NCI-H774 (cell line): ENCODE measurements around the gene COL27A1.
"Not testable (repeated sequence)": the region's sequence is repeated elsewhere in the genome, so short reads cannot be mapped to it uniquely, and the experiment has no call there.

ENCODE experiments used
- DNase-seq: peaks from one replicate; lab custom pipeline; 2025; lab: John Stamatoyannopoulos, UW

COL27A1 gene

DNA sequence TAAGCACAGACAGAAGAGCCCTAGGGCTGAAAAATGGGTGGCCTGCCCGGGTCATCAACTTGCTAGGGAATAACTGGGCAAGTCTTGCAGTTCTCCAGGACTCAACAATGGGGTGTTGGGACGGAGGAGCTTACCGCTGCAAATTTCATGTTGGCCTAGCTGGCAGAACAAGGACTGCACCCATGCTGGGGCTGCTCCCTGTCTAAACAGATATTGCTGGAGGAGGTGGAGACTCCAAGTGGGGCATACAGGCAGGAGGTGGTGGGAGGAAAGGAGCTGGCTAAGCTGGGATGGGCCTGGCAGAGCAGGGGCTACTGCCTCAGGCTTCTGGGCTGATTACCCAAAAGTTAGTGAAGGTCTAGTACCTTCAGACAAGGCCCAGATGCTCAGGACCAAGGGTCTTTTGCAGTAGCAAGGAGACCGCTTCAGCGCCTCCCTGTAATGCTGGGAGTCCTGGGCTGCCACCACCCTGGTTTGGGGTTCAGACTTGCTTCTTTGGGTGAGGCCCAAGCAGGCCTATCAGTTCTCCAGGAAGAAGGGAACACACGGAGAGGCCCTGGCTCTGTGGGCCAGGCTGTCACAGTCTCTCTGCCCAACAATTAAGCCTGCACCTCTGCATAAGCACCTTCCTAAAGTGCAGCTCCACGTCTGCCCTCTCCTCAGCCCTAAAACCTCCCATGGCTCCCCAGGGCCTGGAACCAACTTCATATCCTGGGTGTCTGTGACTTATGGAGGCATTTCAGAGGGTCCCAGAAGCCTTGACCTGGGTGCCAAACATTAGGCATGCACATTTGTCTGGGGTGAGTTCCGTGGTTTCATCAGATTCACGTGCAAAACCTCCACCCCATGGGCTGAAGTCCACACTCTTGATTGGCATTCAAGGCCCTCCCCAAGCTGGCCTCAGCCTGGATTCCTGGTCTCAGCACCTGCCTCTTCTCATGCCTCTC, 32.0 kb upstream of the COL27A1 start:
- DNase-seq = no peak

- no peak for DNase-seq
Measured at GRCh38 chr9:114124138-114124537, 31.2 kb upstream of the COL27A1 start.

GRCh38 chr9:114124666-114125475, 30.5 kb upstream of the COL27A1 start:
- DNase-seq = no peak

DNA sequence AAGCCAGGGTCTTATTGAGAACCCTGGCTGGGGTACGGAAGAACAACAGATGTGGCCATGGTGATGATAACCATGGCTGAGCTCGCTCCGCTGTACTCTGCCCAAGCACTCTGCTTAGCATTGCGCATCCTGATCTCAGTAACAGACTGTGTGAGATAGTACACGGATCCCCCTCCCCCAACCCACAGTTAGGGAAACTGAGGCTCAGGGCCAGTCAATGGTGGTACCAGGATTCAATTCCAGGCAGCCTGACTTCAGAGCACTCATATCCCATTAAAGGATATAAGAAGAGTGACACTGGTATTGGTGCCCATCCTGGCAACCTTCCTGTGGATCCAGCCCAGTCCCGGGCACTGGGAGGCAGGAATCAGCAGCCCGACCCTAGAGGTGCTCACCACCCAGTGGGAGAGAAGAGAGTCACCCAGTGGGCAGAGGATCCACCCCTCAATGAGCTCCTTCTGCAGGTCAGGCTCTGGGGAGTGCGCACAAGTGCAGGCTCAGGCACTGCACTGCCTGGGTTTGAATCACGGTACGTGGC, 29.8 kb upstream of the COL27A1 start:
- DNase-seq = no peak

DNA sequence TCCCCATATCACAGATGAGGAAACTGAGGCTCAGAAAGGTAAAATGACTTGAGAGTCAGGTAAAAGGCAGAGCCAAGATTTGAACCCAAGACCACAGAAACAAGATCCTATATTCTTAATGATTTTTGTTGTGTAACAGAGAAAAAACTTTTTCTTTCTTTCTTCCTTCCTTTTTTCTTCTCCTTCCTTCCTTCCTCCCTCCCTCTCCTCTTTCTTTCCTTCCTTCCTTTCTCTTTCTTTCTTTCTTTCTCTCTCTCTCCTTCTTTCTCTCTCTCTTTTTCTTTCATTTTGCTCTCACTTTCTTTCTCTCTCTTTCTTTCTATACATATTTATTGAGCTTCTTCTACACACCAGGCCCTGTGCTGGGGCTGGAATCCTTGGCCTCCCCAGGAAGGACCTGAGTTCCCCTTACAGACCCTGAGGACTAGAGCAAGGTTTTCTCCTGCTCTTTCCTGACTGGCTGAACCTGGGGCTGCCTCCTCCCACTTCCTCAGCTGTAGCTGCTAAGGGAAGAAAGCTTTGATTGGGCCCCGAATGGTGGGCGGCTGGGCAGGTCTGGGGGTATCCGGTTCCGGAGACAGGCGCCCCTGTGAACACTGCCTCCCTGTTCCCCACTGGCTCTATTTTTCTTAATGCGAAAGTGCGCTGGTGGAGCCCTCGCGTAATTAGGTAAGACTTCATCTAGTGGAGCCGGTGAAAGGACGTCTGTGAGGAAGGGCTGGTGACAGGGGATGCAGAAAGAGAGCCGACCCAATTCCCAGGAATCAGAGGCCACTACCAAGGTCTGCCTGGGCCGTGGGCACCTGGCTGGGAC, 28.9 kb upstream of the COL27A1 start:
- DNase-seq = no peak

GRCh38 chr9:114128759-114129158, 26.6 kb upstream of the COL27A1 start:
- DNase-seq = not testable (repeated sequence)

DNA sequence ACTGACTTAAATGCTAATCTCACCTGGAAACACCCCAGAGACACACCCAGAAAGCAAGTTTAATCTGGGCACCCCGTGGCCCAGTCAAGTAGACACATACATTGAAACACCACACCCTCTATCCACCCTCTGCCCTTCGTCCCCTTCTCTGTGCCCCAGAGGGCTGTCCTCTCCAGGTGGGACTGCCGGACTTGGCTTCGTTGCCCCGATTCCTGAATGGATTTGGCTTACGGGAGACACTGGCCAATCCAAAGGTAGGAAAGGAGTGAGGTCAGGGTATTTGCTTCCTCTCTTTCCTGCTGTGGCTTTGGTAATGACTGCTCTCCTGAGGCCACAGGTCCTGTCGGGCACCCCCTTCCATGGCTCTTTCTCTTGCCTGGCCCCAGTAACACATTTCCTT, 25.2 kb upstream of the COL27A1 start:
- no peak for DNase-seq

DNA sequence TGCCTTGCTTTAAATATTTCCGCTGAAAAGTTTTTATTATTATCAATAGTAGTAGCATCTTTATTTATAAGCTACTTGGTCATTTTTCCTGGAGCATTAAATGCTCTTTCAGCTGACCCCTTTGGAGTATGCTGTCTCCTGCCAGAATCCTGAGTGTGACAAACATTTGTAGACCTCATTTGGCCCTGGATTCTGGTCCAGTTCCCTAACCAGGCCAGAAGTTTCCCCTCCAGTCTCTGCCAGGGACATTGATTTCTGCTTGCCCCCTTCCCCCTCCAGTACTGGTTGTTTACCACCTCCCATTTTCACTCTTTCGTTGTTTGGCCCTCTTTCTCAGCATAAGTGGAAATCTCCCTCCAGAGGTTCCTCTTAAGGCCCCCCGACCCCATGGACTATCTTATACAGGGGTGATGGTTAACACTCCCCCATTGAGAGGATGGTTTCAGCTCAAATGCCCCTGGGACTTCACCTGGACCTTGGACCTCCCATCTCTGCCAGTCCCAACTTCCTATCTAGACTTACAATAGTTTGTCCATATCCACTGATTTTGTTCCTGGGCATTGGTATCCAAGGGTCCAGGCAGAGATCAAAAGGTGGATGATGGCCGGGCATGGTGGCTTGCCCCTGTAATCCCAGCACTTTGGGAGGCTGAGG, 24.6 kb upstream of the COL27A1 start:
- DNase-seq = no peak

- DNase-seq = no peak
Measured at GRCh38 chr9:114131808-114132549, 23.4 kb upstream of the COL27A1 start.

- DNase-seq = no peak
Measured at GRCh38 chr9:114132550-114132918, 22.8 kb upstream of the COL27A1 start.

GRCh38 chr9:114134827-114135396, 20.4 kb upstream of the COL27A1 start:
- no peak for DNase-seq

GRCh38 chr9:114137831-114138230, 17.5 kb upstream of the COL27A1 start:
- no peak for DNase-seq

DNA sequence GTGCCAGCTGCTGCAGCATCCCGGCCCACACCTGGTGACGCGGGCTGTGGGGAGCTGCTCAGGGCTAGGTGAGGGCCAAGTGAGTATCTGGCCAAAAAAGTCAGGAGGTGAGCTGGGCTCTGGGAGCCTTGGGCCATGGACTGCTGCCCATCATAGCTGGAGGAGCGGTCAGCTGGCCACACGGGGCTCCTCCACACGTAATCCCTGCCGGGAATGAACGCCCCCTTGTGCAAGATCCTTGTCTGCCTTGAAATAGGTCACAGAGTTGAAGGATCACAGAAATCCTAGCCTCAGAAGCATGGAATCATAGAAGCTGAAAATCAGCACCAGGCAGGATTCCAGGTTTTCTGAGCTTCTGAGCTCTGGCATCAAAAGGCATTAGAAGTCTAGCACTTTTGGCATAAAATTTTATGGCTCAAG, 16.8 kb upstream of the COL27A1 start:
- no peak for DNase-seq

GRCh38 chr9:114139071-114139470, 16.3 kb upstream of the COL27A1 start:
- no peak for DNase-seq

- no peak for DNase-seq
Measured at GRCh38 chr9:114140401-114140800, 14.9 kb upstream of the COL27A1 start.

GRCh38 chr9:114140850-114141249, 14.5 kb upstream of the COL27A1 start:
- no peak for DNase-seq

DNA sequence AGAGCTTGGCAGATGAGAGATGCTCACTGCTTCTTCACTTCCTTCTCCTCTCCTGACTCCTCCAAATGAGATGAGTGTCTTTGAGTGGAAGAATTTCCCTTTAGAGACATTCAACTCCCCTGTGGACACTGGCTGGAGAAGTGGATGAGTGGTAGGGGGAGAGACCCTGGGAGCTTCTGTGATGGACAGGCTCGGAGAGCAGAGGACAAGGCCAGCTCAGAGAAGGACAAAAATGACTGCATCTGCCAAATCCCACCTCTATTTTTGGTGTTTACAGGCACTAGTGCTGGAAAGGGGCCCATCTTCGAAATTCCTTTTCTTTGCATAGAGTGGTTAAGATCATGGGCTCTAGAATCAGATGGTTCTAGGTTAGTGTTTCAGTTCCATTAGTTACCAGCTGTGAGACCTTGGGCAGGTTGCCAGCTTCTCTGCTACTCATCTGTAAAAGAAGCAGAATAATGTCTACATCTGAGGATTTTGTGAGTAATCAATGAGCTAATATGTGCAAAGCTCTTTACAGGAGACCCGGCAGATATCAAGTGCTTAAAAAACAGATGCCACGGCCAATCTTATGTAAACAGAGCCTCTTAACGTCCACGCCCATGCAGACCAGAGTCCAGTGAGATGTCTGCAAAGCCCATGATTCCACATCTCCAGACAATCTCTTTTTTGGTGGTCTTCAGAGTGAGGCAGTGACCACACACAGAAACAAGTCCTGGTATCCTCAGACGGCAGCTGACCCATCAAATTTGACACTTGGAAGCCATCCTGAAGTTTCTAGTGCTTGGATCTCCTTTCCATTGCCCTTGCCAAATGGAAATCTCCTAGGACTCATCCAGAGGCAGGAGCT, 13.6 kb upstream of the COL27A1 start:
- DNase-seq = no peak

- DNase-seq = no peak
Measured at GRCh38 chr9:114143234-114143633, 12.1 kb upstream of the COL27A1 start.

GRCh38 chr9:114146735-114147134, 8.6 kb upstream of the COL27A1 start:
- DNase-seq = no peak
